ENCODE results near the gene TAC3. TPM values are rescaled to one million over a fixed set of nuclear protein-coding genes. Genes with fewer than 3 reads are reported as not detected.
"Not testable (repeated sequence)": the region's sequence is repeated elsewhere in the genome, so short reads cannot be mapped to it uniquely, and the experiment has no call there.

TAC3 gene
- polyA plus RNA-seq, 4 donors = 3.4 to 8.9 (median 5.6) TPM

GRCh38 chr12:56990648-56991318 is 25.5 kb downstream of the TAC3 start:
- H3K4me1 ChIP-seq (ENCODE audit: control insufficient read depth in 3 of 3, insufficient read depth in 2 of 3, low read depth in 1 of 3, low read length in 2 of 3) = peaks cover 0 to 4% (median 0%) of the 10 kb centered on the region in 3 donors
- H3K4me3 ChIP-seq (ENCODE audit: low read depth in 1 of 3, low read length in 3 of 3) = no peak overlapping the region
- peak overlapping the region in 1 of 3 donors; percentile 9 for H3K27ac ChIP-seq (ENCODE audit: low read depth in 1 of 3, low read length in 2 of 3)
- H3K9me3 ChIP-seq (ENCODE audit: control insufficient read depth in 2 of 2, insufficient read depth in 1 of 2, low read depth in 1 of 2, low read length in 1 of 2) = no peaks in the 10 kb centered on the region
- H3K27me3 ChIP-seq (ENCODE audit: control insufficient read depth in 3 of 3, insufficient read depth in 3 of 3, low read length in 3 of 3) = no peaks in the 10 kb centered on the region
- peaks cover 0 to 9% (median 0%) of the 10 kb centered on the region in 3 donors for H3K36me3 ChIP-seq (ENCODE audit: control insufficient read depth in 3 of 3, insufficient read depth in 2 of 3, low read depth in 1 of 3, low read length in 3 of 3)
- 29 to 48% (median 39%) methylated on average over 7 of the region's 7 CpGs for WGBS, 3 donors
- no peak for FAIRE-seq
- DNase-seq = no peak

GRCh38 chr12:56989861-56990610 is 26.3 kb downstream of the TAC3 start:
- no peak for FAIRE-seq
- no peaks in the 10 kb centered on the region for H3K27me3 ChIP-seq (ENCODE audit: control insufficient read depth in 3 of 3, insufficient read depth in 3 of 3, low read length in 3 of 3)
- no peak for DNase-seq
- peaks cover 0 to 4% (median 0%) of the 10 kb centered on the region in 3 donors for H3K4me1 ChIP-seq (ENCODE audit: control insufficient read depth in 3 of 3, insufficient read depth in 2 of 3, low read depth in 1 of 3, low read length in 2 of 3)
- no peak overlapping the region for H3K27ac ChIP-seq (ENCODE audit: low read depth in 1 of 3, low read length in 2 of 3)
- H3K4me3 ChIP-seq (ENCODE audit: low read depth in 1 of 3, low read length in 3 of 3) = no peak overlapping the region
- no peaks in the 10 kb centered on the region for H3K9me3 ChIP-seq (ENCODE audit: control insufficient read depth in 2 of 2, insufficient read depth in 1 of 2, low read depth in 1 of 2, low read length in 1 of 2)
- 70 to 86% (median 79%) methylated on average over 7 of the region's 7 CpGs for WGBS, 3 donors
- peaks cover 0 to 1% (median 0%) of the 10 kb centered on the region in 3 donors for H3K36me3 ChIP-seq (ENCODE audit: control insufficient read depth in 3 of 3, insufficient read depth in 2 of 3, low read depth in 1 of 3, low read length in 3 of 3)

GRCh38 chr12:56988207-56988739 is 28.1 kb downstream of the TAC3 start:
- Histone ChIP-seq H3K27ac (ENCODE audit: low read depth in 1 of 3, low read length in 2 of 3) (no peak overlapping the region), H3K9me3 (ENCODE audit: control insufficient read depth in 2 of 2, insufficient read depth in 1 of 2, low read depth in 1 of 2, low read length in 1 of 2) (no peaks in the 10 kb centered on the region), H3K27me3 (ENCODE audit: control insufficient read depth in 3 of 3, insufficient read depth in 3 of 3, low read length in 3 of 3) (no peaks in the 10 kb centered on the region), H3K4me1 (ENCODE audit: control insufficient read depth in 3 of 3, insufficient read depth in 2 of 3, low read depth in 1 of 3, low read length in 2 of 3) (peaks cover 0 to 4% (median 0%) of the 10 kb centered on the region in 3 donors), H3K36me3 (ENCODE audit: control insufficient read depth in 3 of 3, insufficient read depth in 2 of 3, low read depth in 1 of 3, low read length in 3 of 3) (no peaks in the 10 kb centered on the region), H3K4me3 (ENCODE audit: low read depth in 1 of 3, low read length in 3 of 3) (no peak overlapping the region)
- no peak for FAIRE-seq
- no peak for DNase-seq
- 38 to 49% (median 46%) methylated on average over 5 of the region's 5 CpGs for WGBS, 3 donors

GRCh38 chr12:56987551-56988053 is 28.7 kb downstream of the TAC3 start:
- no peaks in the 10 kb centered on the region for H3K9me3 ChIP-seq (ENCODE audit: control insufficient read depth in 2 of 2, insufficient read depth in 1 of 2, low read depth in 1 of 2, low read length in 1 of 2)
- H3K27me3 ChIP-seq (ENCODE audit: control insufficient read depth in 3 of 3, insufficient read depth in 3 of 3, low read length in 3 of 3) = no peaks in the 10 kb centered on the region
- DNase-seq = peak; percentile 74 to 80
- WGBS, 3 donors = 21 to 24% (median 23%) methylated on average over 11 of the region's 11 CpGs
- H3K4me3 ChIP-seq (ENCODE audit: low read depth in 1 of 3, low read length in 3 of 3) = no peak overlapping the region
- H3K27ac ChIP-seq (ENCODE audit: low read depth in 1 of 3, low read length in 2 of 3) = no peak overlapping the region
- no peak for FAIRE-seq
- H3K36me3 ChIP-seq (ENCODE audit: control insufficient read depth in 3 of 3, insufficient read depth in 2 of 3, low read depth in 1 of 3, low read length in 3 of 3) = no peaks in the 10 kb centered on the region
- peaks cover 0 to 4% (median 0%) of the 10 kb centered on the region in 3 donors for H3K4me1 ChIP-seq (ENCODE audit: control insufficient read depth in 3 of 3, insufficient read depth in 2 of 3, low read depth in 1 of 3, low read length in 2 of 3)

- Histone ChIP-seq H3K36me3 (ENCODE audit: control insufficient read depth in 3 of 3, insufficient read depth in 2 of 3, low read depth in 1 of 3, low read length in 3 of 3) (no peaks in the 10 kb centered on the region), H3K27ac (ENCODE audit: low read depth in 1 of 3, low read length in 2 of 3) (no peak overlapping the region), H3K4me3 (ENCODE audit: low read depth in 1 of 3, low read length in 3 of 3) (no peak overlapping the region), H3K4me1 (ENCODE audit: control insufficient read depth in 3 of 3, insufficient read depth in 2 of 3, low read depth in 1 of 3, low read length in 2 of 3) (peaks cover 0 to 4% (median 0%) of the 10 kb centered on the region in 3 donors), H3K27me3 (ENCODE audit: control insufficient read depth in 3 of 3, insufficient read depth in 3 of 3, low read length in 3 of 3) (no peaks in the 10 kb centered on the region), H3K9me3 (ENCODE audit: control insufficient read depth in 2 of 2, insufficient read depth in 1 of 2, low read depth in 1 of 2, low read length in 1 of 2) (no peaks in the 10 kb centered on the region)
- FAIRE-seq (no peak), DNase-seq (no peak)
Observed at GRCh38 chr12:56987011-56987410, 29.3 kb downstream of the TAC3 start.

- H3K4me1 ChIP-seq (ENCODE audit: control insufficient read depth in 3 of 3, insufficient read depth in 2 of 3, low read depth in 1 of 3, low read length in 2 of 3); FAIRE-seq; H3K27ac ChIP-seq (ENCODE audit: low read depth in 1 of 3, low read length in 2 of 3): not testable (repeated sequence)
Observed at GRCh38 chr12:56985714-56986113, 30.6 kb downstream of the TAC3 start.

GRCh38 chr12:56983386-56983785 is 32.9 kb downstream of the TAC3 start:
- WGBS, 3 donors = 75 to 94% (median 82%) methylated on average over 4 of the region's 4 CpGs
- Histone ChIP-seq H3K27me3 (ENCODE audit: control insufficient read depth in 3 of 3, insufficient read depth in 3 of 3, low read length in 3 of 3) (no peaks in the 10 kb centered on the region), H3K4me3 (ENCODE audit: low read depth in 1 of 3, low read length in 3 of 3) (no peak overlapping the region)

More at GRCh38 chr12:56985714-56986113, 30.6 kb downstream of the TAC3 start:
- not testable (repeated sequence) for H3K27me3 ChIP-seq (ENCODE audit: control insufficient read depth in 3 of 3, insufficient read depth in 3 of 3, low read length in 3 of 3); H3K36me3 ChIP-seq (ENCODE audit: control insufficient read depth in 3 of 3, insufficient read depth in 2 of 3, low read depth in 1 of 3, low read length in 3 of 3); H3K9me3 ChIP-seq (ENCODE audit: control insufficient read depth in 2 of 2, insufficient read depth in 1 of 2, low read depth in 1 of 2, low read length in 1 of 2); H3K4me3 ChIP-seq (ENCODE audit: low read depth in 1 of 3, low read length in 3 of 3)
- DNase-seq = peak; percentile 44 to 75
- WGBS, 3 donors = 22 to 56% (median 25%) methylated on average over 4 to 5 of the region's 6 CpGs

GRCh38 chr12:56982578-56983236 is 33.6 kb downstream of the TAC3 start:
- H3K9me3 ChIP-seq (ENCODE audit: control insufficient read depth in 2 of 2, insufficient read depth in 1 of 2, low read depth in 1 of 2, low read length in 1 of 2); H3K27ac ChIP-seq (ENCODE audit: low read depth in 1 of 3, low read length in 2 of 3); H3K4me1 ChIP-seq (ENCODE audit: control insufficient read depth in 3 of 3, insufficient read depth in 2 of 3, low read depth in 1 of 3, low read length in 2 of 3); H3K27me3 ChIP-seq (ENCODE audit: control insufficient read depth in 3 of 3, insufficient read depth in 3 of 3, low read length in 3 of 3); DNase-seq; H3K4me3 ChIP-seq (ENCODE audit: low read depth in 1 of 3, low read length in 3 of 3); FAIRE-seq; H3K36me3 ChIP-seq (ENCODE audit: control insufficient read depth in 3 of 3, insufficient read depth in 2 of 3, low read depth in 1 of 3, low read length in 3 of 3): not testable (repeated sequence)
- 75 to 92% (median 81%) methylated on average over 2 to 3 of the region's 3 CpGs for WGBS, 3 donors

More at GRCh38 chr12:56983386-56983785, 32.9 kb downstream of the TAC3 start:
- no peak for DNase-seq
- Histone ChIP-seq H3K4me1 (ENCODE audit: control insufficient read depth in 3 of 3, insufficient read depth in 2 of 3, low read depth in 1 of 3, low read length in 2 of 3) (peaks cover 0 to 1% (median 0%) of the 10 kb centered on the region in 3 donors), H3K36me3 (ENCODE audit: control insufficient read depth in 3 of 3, insufficient read depth in 2 of 3, low read depth in 1 of 3, low read length in 3 of 3) (no peaks in the 10 kb centered on the region), H3K27ac (ENCODE audit: low read depth in 1 of 3, low read length in 2 of 3) (no peak overlapping the region), H3K9me3 (ENCODE audit: control insufficient read depth in 2 of 2, insufficient read depth in 1 of 2, low read depth in 1 of 2, low read length in 1 of 2) (no peaks in the 10 kb centered on the region)
- no peak for FAIRE-seq
